ENCODE measurements around the gene PGM5. TPM values are rescaled to one million over a fixed set of nuclear protein-coding genes. Genes with fewer than 3 reads are reported as not detected.
"Not testable (repeated sequence)": the region's sequence is repeated elsewhere in the genome, so short reads cannot be mapped to it uniquely, and the experiment has no call there.

PGM5 gene
- total and polyA plus RNA-seq, 2 of the 4 experiments (the other 2 are of a cell fraction): 8.3 to 14.7 TPM

DNA sequence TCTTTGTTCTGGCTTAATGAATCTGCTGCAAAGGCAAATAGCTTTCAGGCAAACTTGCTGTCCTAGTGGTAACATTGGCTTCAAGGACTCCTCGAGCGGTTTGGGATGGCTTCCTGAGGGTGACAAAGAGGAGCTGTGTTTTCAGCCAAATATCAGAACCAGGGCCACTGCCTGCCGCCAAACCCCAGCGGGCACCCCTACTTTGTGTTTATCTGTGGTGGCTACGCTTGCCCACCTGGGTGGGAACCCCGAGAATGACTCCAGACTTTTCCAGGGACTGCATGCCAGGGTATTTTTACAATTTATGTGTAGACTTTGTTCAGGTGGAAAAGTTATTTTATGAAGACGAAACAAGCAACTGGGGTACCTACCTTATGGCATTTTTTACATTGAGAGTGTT is 18.4 kb upstream of the PGM5 start:
- H3K4me3 ChIP-seq (ENCODE audit: insufficient read depth, low read depth, low read length); H2AK9ac ChIP-seq (replicated peaks; ENCODE audit: low read depth, low read length, poor library complexity); H3K36me3 ChIP-seq (ENCODE audit: control insufficient read depth, insufficient read depth, low read length); H3K9me1 ChIP-seq (ENCODE audit: insufficient read depth, low read length); H3K23ac ChIP-seq (ENCODE audit: low read depth, low read length); H4K20me1 ChIP-seq (ENCODE audit: insufficient read depth, low read length); POLR2A ChIA-PET (ENCODE audit: unreplicated experiment); BruUV-seq (replicated peaks); ATAC-seq (ENCODE audit: low read depth); H3K27ac ChIP-seq (ENCODE audit: insufficient read depth, low read length); H2BK15ac ChIP-seq (ENCODE audit: low read depth, low read length); H3K18ac ChIP-seq (ENCODE audit: low read depth, low read length); H2BK120ac ChIP-seq (ENCODE audit: low read depth, low read length); dilution Hi-C loops (cut with HindIII; ENCODE audit: low sequenced_read_pairs, unreplicated experiment); H3K56ac ChIP-seq (ENCODE audit: extremely low read depth, insufficient read depth, low read length); H3K4me2 ChIP-seq (ENCODE audit: low read depth, low read length); H4K8ac ChIP-seq (ENCODE audit: low read depth in 2 of 2, low read length in 2 of 2); H2BK5ac ChIP-seq (ENCODE audit: low read depth, low read length, poor library complexity, severe bottlenecking); H2AK5ac ChIP-seq (ENCODE audit: low read depth, low read length); H3K4me1 ChIP-seq (ENCODE audit: control insufficient read depth, insufficient read depth, low read length); H3K9ac ChIP-seq (ENCODE audit: low read depth, low read length); H3K9me3 ChIP-seq (ENCODE audit: control insufficient read depth, insufficient read depth, low read length); H4K5ac ChIP-seq (ENCODE audit: low read depth, low read length); H3K14ac ChIP-seq (replicated peaks; ENCODE audit: low read depth, low read length); H3K79me1 ChIP-seq (ENCODE audit: low read depth in 1 of 2, low read length in 2 of 2); H2AFZ ChIP-seq (replicated peaks; ENCODE audit: low read length, poor library complexity); H3K27me3 ChIP-seq (ENCODE audit: control insufficient read depth, insufficient read depth, low read length); H2BK20ac ChIP-seq (ENCODE audit: low read depth, low read length); CTCF ChIA-PET; H3K4ac ChIP-seq (ENCODE audit: low read depth, low read length); DNase-seq; intact Hi-C loops (cut with micrococcal nuclease); in situ Hi-C loops (cut with MboI; ENCODE audit: low sequenced_read_pairs); H4K91ac ChIP-seq (ENCODE audit: insufficient read depth, low read depth, low read length): not testable (repeated sequence)
- 85% methylated on average over 4 of the region's 7 CpGs; no CpG with 5 or more reads in 1 of the 2 experiments for WGBS, 2 experiments (ENCODE audit: extremely low coverage in 2 of 2, insufficient read length in 1 of 2)

DNA sequence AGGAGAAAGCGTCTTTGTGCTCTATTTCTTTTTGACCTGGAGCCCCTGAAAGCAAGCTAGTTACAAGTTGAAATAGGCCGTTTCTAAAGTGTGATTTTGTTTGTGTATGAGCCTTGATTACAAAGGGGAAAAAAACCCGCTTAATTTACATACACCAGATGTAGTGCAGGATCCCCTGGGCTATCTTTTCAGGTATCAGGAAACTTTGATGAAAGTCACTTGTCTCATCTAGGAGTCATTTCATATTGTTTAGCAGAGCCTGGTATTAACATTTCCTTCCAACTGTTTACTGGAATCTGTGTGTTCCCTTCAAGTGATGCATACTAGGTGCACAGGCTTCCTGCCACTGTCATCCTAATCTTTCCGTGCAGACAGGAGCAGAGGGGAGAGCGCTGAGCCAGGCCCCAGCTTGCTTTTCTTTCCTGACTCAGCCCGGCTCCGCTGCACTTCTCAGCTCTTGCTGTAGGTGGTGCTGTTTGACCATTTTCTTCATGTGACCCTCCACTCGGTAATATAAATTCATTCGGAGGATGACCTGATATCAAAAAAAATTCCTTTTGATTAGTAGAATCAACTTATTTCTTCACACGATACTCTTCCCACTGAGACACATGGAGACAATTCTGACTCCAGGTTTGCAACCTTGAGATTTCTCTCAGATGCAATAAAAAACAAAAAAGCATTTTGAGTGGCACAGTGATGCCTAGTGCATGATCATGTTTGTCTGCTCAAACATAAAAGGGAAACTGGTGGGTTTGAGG is 14.0 kb upstream of the PGM5 start:
- H2AK5ac ChIP-seq (ENCODE audit: low read depth, low read length); H2BK5ac ChIP-seq (ENCODE audit: low read depth, low read length, poor library complexity, severe bottlenecking); dilution Hi-C loops (cut with HindIII; ENCODE audit: low sequenced_read_pairs, unreplicated experiment); H2BK120ac ChIP-seq (ENCODE audit: low read depth, low read length); H3K9me3 ChIP-seq (ENCODE audit: control insufficient read depth, insufficient read depth, low read length); H4K5ac ChIP-seq (ENCODE audit: low read depth, low read length); H3K18ac ChIP-seq (ENCODE audit: low read depth, low read length); H3K27me3 ChIP-seq (ENCODE audit: control insufficient read depth, insufficient read depth, low read length); DNase-seq; H3K56ac ChIP-seq (ENCODE audit: extremely low read depth, insufficient read depth, low read length); H2BK15ac ChIP-seq (ENCODE audit: low read depth, low read length); in situ Hi-C loops (cut with MboI; ENCODE audit: low sequenced_read_pairs); H4K20me1 ChIP-seq (ENCODE audit: insufficient read depth, low read length); H2BK20ac ChIP-seq (ENCODE audit: low read depth, low read length); POLR2A ChIA-PET (ENCODE audit: unreplicated experiment); H3K4ac ChIP-seq (ENCODE audit: low read depth, low read length); H3K9me1 ChIP-seq (ENCODE audit: insufficient read depth, low read length); H3K79me1 ChIP-seq (ENCODE audit: low read depth in 1 of 2, low read length in 2 of 2); H4K91ac ChIP-seq (ENCODE audit: insufficient read depth, low read depth, low read length); H3K14ac ChIP-seq (replicated peaks; ENCODE audit: low read depth, low read length); H3K23ac ChIP-seq (ENCODE audit: low read depth, low read length); H4K8ac ChIP-seq (ENCODE audit: low read depth in 2 of 2, low read length in 2 of 2); H3K4me3 ChIP-seq (ENCODE audit: insufficient read depth, low read depth, low read length); H3K4me1 ChIP-seq (ENCODE audit: control insufficient read depth, insufficient read depth, low read length); H3K9ac ChIP-seq (ENCODE audit: low read depth, low read length); H2AK9ac ChIP-seq (replicated peaks; ENCODE audit: low read depth, low read length, poor library complexity); H3K4me2 ChIP-seq (ENCODE audit: low read depth, low read length); H2AFZ ChIP-seq (replicated peaks; ENCODE audit: low read length, poor library complexity); H3K36me3 ChIP-seq (ENCODE audit: control insufficient read depth, insufficient read depth, low read length); BruUV-seq (replicated peaks); H3K27ac ChIP-seq (ENCODE audit: insufficient read depth, low read length): not testable (repeated sequence)
- CTCF ChIA-PET: interaction anchor here (0.6 kb wide), 1 partner anchor 217 kb away, joined by 3 read pairs; no protein-coding TSS in a partner anchor
- ATAC-seq (ENCODE audit: low read depth): peak; percentile 99
- intact Hi-C loops (cut with micrococcal nuclease): loop anchor here (2.0 to 10.0 kb wide), 2 partner anchors 164 to 652 kb away; no protein-coding TSS in a partner anchor
- WGBS, 2 experiments (ENCODE audit: extremely low coverage in 2 of 2, insufficient read length in 1 of 2): no CpG with 5 or more reads among the region's 10 CpGs
